HepG2 (cell line): ENCODE results near the gene KIAA1549. TPM values are rescaled to one million over a fixed set of nuclear protein-coding genes. Genes with fewer than 3 reads are reported as not detected.
A peak's percentile ranks its signal among the peaks of the same experiment; 100 is the strongest.

Experiments used
- ATAC-seq: fragments of 200-7000 bp; cut with Tn5 transposase; 3 replicates; pipeline ENCODE4 v1.9.1; 2020; ENCODE audit warnings: mild to moderate bottlenecking, moderate library complexity
- BruUV-seq: library from RNA; stranded (reverse); fragments of 400-500 nt; replicated peaks from 2 replicates; lab custom pipeline; 2021; lab: Mats Ljungman, UMichigan
- CTCF ChIA-PET: fragments of 300-600 bp; formaldehyde crosslinking; extraction: SDS; loops from one replicate; lab custom pipeline; 2021; ENCODE audit warnings: low total read pairs, inconsistent platforms, low intra/inter-chr PET ratio; lab: Yijun Ruan, JAX
- POLR2A ChIA-PET: fragments of 350-600 bp; sonication (Branson Sonifier 250); formaldehyde crosslinking; loops from one replicate; lab custom pipeline; 2020; ENCODE audit warnings: antibody characterized with exemption, inconsistent platforms; lab: Yijun Ruan, JAX
- DNase-seq: peaks from one replicate; pipeline ENCODE4 v3.0.0-alpha.2; 2015; ENCODE audit warnings: low spot score
- FAIRE-seq: peaks from 3 replicates; lab custom pipeline; 2011; peaks lifted over from hg19 to GRCh38; lab: Jason Lieb, UNC
- H2AFZ ChIP-seq: one replicate; pipeline ENCODE4 v1.6.1; 2011; ENCODE audit warnings: low read length, inconsistent platforms
- H3K27ac ChIP-seq: fragments of 300-600 bp; 3 replicates; pipeline ENCODE4 v1.8.0; 2011; ENCODE audit warnings: mixed run types, mild to moderate bottlenecking, mixed read lengths, low read length, inconsistent platforms; ENCODE audit not compliant: insufficient read depth; ENCODE audit errors: extremely low read length
- H3K27me3 ChIP-seq, 2 experiments: fragments of 200-600 bp in 1 of 2; 2 replicates in 1 of 2; 3 replicates in 1 of 2; pipeline versions ENCODE4 v1.6.0 to v1.8.0; 2011; ENCODE audit warnings: low read length in 2 of 2, mild to moderate bottlenecking in 2 of 2, moderate library complexity in 2 of 2, inconsistent platforms in 1 of 2; ENCODE audit not compliant: insufficient read depth in 2 of 2, control insufficient read depth in 1 of 2
- H3K36me3 ChIP-seq, 2 experiments: fragments of 200-600 bp in 1 of 2; replicated peaks in 1 of 2; 2 replicates in 1 of 2; 3 replicates in 1 of 2; pipeline versions ENCODE4 v1.5.1 to v1.8.0; 2011; ENCODE audit warnings: low read length in 2 of 2, inconsistent platforms in 1 of 2; ENCODE audit not compliant: insufficient read depth in 2 of 2, control insufficient read depth in 1 of 2
- H3K4me1 ChIP-seq: 2 replicates; pipeline ENCODE4 v1.5.1; 2012; ENCODE audit warnings: low read length, inconsistent platforms; ENCODE audit not compliant: insufficient read depth
- H3K4me2 ChIP-seq: 2 replicates; pipeline ENCODE4 v1.6.0; 2011; ENCODE audit warnings: low read depth, low read length, inconsistent platforms
- H3K4me3 ChIP-seq, 3 experiments: fragments of 200-600 bp in 1 of 3; sonication (generic), shearing (Covaris generic) in 1 of 3; replicated peaks in 1 of 3; 2 replicates each; pipeline ENCODE4 v1.5.1; 2011 to 2016; ENCODE audit warnings: low read length in 3 of 3, inconsistent platforms in 2 of 3, low read depth in 2 of 3, mild to moderate bottlenecking in 2 of 3, control low read depth in 1 of 3, mixed read lengths in 1 of 3; ENCODE audit not compliant: insufficient read depth in 1 of 3
- H3K79me2 ChIP-seq: one replicate; pipeline ENCODE4 v1.6.1; 2011; ENCODE audit warnings: low read length, inconsistent platforms; ENCODE audit not compliant: insufficient read depth
- H3K9ac ChIP-seq: 2 replicates; pipeline ENCODE4 v1.6.0; 2011; ENCODE audit warnings: mild to moderate bottlenecking, low read depth, low read length, inconsistent platforms; ENCODE audit not compliant: insufficient read depth
- H3K9me3 ChIP-seq: 2 replicates; pipeline ENCODE4 v1.5.1; 2012; ENCODE audit warnings: mild to moderate bottlenecking, low read length
- H4K20me1 ChIP-seq: 2 replicates; pipeline ENCODE4 v1.6.0; 2011; ENCODE audit warnings: inconsistent platforms, mild to moderate bottlenecking, low read length, moderate library complexity; ENCODE audit not compliant: insufficient read depth
- ARNT ChIP-seq: fragments of 450-650 bp; IDR thresholded peaks from 2 replicates; pipeline ENCODE4 v1.6.1; 2017
- ATAD3A ChIP-seq: sonication (generic); formaldehyde crosslinking; IDR thresholded peaks from 2 replicates; pipeline ENCODE4 v1.4.0; 2020; ENCODE audit warnings: missing genetic modification reagents
- BCL6 ChIP-seq: IDR thresholded peaks from 2 replicates; pipeline ENCODE4 v1.6.1; 2016; ENCODE audit warnings: missing genetic modification reagents, missing compliant biosample characterization
- CREB1 ChIP-seq, 2 experiments: fragments of 450-650 bp in 1 of 2; IDR thresholded peaks; 2 replicates each; pipeline ENCODE4 v1.6.1; 2016 to 2017; ENCODE audit warnings: control low read depth in 1 of 2, mild to moderate bottlenecking in 1 of 2, missing compliant biosample characterization in 1 of 2, missing genetic modification characterization in 1 of 2
- EZH2 ChIP-seq: conservative IDR thresholded peaks from 2 replicates; pipeline ENCODE4 v1.6.1; 2012; ENCODE audit warnings: mild to moderate bottlenecking, low read depth, low read length, moderate library complexity
- KDM6A ChIP-seq: IDR thresholded peaks from 2 replicates; pipeline ENCODE4 v1.6.1; 2016; ENCODE audit warnings: low read depth
- NFYB ChIP-seq: sonication (generic); formaldehyde crosslinking; IDR thresholded peaks from 2 replicates; pipeline ENCODE4 v1.4.0; 2020; ENCODE audit warnings: missing genetic modification reagents
- PLRG1 ChIP-seq: fragments of 450-650 bp; conservative IDR thresholded peaks from 2 replicates; pipeline ENCODE4 v1.6.1; 2016
- REL ChIP-seq: sonication (generic); formaldehyde crosslinking; conservative IDR thresholded peaks from 2 replicates; pipeline ENCODE4 v1.8.0; 2022; ENCODE audit warnings: mild to moderate bottlenecking, missing genetic modification reagents, moderate library complexity
- TEAD2 ChIP-seq: sonication (generic); formaldehyde crosslinking; IDR thresholded peaks from 2 replicates; pipeline ENCODE4 v1.9.0; 2021; ENCODE audit warnings: missing genetic modification reagents
- TGIF2 ChIP-seq: IDR thresholded peaks from 2 replicates; pipeline ENCODE4 v1.6.1; 2016; ENCODE audit warnings: control low read depth, missing compliant biosample characterization
- YY1 ChIP-seq: IDR thresholded peaks from 2 replicates; pipeline ENCODE4 v1.6.1; 2011; ENCODE audit warnings: low read length, low read depth, moderate library complexity, mild to moderate bottlenecking; ENCODE audit not compliant: insufficient read depth, insufficient replicate concordance
- ZIK1 ChIP-seq: sonication (generic); formaldehyde crosslinking; IDR thresholded peaks from 2 replicates; pipeline ENCODE4 v1.5.0; 2020; ENCODE audit warnings: mild to moderate bottlenecking, low read depth, missing genetic modification reagents, borderline replicate concordance
- ZNF101 ChIP-seq: sonication (generic); formaldehyde crosslinking; IDR thresholded peaks from 2 replicates; pipeline ENCODE4 v1.4.0; 2020; ENCODE audit warnings: mild to moderate bottlenecking, low read depth, missing genetic modification reagents, borderline replicate concordance
- ZNF614 ChIP-seq: IDR thresholded peaks from 2 replicates; pipeline ENCODE4 v1.6.1; 2018; ENCODE audit warnings: missing biosample characterization, missing genetic modification reagents, inconsistent platforms, borderline replicate concordance
- ZNF761 ChIP-seq: sonication (generic); formaldehyde crosslinking; conservative IDR thresholded peaks from 2 replicates; pipeline ENCODE4 v1.4.0; 2020; ENCODE audit warnings: mild to moderate bottlenecking, missing genetic modification reagents
- WGBS: methylation state at CpG from one replicate; pipeline ENCODE4 v1.1.6; 2017; ENCODE audit warnings: low lambda C conversion rate; 5-methylcytosine and 5-hydroxymethylcytosine counted together
- in situ Hi-C: cut with HindIII; loops from 2 replicates; pipeline ENCODE4 v1.10.0; 2017; ENCODE audit warnings: low pct_unique_long_range_greater_than_20kb; ENCODE audit not compliant: extremely low pct_ligation_motif_present
- intact Hi-C: fragments of 100-400 bp; cut with micrococcal nuclease; formaldehyde crosslinking; loops from one replicate; pipeline ENCODE4 v1.10.0; 2022; ENCODE audit not compliant: unreplicated experiment
- polyA plus RNA-seq, 8 experiments: library from polyadenylated mRNA; depleted of rRNA in 3 of 8; stranded (reverse) in 7 of 8; unstranded in 1 of 8; fragments of >200 nt; fragmentation: Illumina TruSeq in 4 of 8; extraction: Trizol in 4 of 8; gene quantifications; 2 replicates each; pipeline versions ENCODE4 v1.2.1 to v1.2.3, GENCODE V29; 2011 to 2016; ENCODE audit warnings: low read depth in 4 of 8, missing spikeins in 1 of 8, mixed read lengths in 1 of 8; ENCODE audit not compliant: insufficient read depth in 1 of 8
- total RNA-seq, 5 experiments: library from RNA; depleted of rRNA; stranded (reverse); fragments of >200 nt; fragmentation: Illumina TruSeq; extraction: Trizol; gene quantifications; 2 replicates each; pipeline ENCODE4 v1.2.3, GENCODE V29; 2016; ENCODE audit warnings: low read depth in 1 of 5
- TF ChIP-seq, protein P1 (sequence below): sonication (generic); formaldehyde crosslinking; IDR thresholded peaks from 2 replicates; pipeline ENCODE4 v1.5.0; 2020; ENCODE audit warnings: mild to moderate bottlenecking, missing genetic modification reagents, borderline replicate concordance

Gene KIAA1549
- total and polyA plus RNA-seq, 2 of the 13 experiments (the other 11 are each of a cell fraction or from before 2014, with no cell fraction given), result 1.1 to 1.8 TPM

DNA sequence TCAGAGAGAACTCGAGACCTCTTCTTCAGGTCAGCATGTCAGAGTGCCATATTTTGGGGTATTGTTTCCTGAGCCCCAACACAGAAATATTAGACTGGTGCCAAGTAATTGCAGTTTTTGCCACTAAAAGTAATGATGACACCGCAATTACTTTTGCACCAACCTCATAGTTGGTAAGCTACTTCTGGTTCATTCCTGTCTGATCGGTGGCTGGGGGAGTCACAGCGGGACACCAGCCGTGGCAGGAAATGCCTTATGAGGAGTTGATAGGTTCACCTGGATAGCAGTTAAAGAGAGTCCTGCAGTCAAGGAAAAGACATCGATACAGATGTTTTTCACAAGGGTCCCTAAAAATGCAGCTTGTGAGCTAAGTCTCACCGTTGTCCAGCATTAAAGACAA is 159.3 kb downstream of the KIAA1549 start:
- in situ Hi-C loops (no loop called here), intact Hi-C loops (no loop called here)
- ATAC-seq (no peak), FAIRE-seq (no peak), DNase-seq (no peak)
- no TSS peak for BruUV-seq
- H3K27ac ChIP-seq, result no peak overlapping the region
- H3K9me3 ChIP-seq, result no peaks in the 10 kb centered on the region
- no peaks in the 10 kb centered on the region for H3K36me3 ChIP-seq
- H3K4me1 ChIP-seq, result peaks cover 24% of the 10 kb centered on the region
- no peaks in the 10 kb centered on the region for H3K79me2 ChIP-seq
- no peak overlapping the region for H3K9ac ChIP-seq
- CTCF ChIA-PET, result no interaction called here
- POLR2A ChIA-PET, result no interaction called here
- H2AFZ ChIP-seq, result no peak overlapping the region
- H4K20me1 ChIP-seq, result no peaks in the 10 kb centered on the region
- H3K27me3 ChIP-seq, result no peaks in the 10 kb centered on the region
- no peak overlapping the region; the same call in 1 of the 2 replicates for H3K4me2 ChIP-seq
- WGBS, result 61% methylated on average over 7 of the region's 7 CpGs
- H3K4me3 ChIP-seq, result no peak overlapping the region
- TF ChIP-seq ZNF101, result no peak
- TF ChIP-seq, protein P1, sequence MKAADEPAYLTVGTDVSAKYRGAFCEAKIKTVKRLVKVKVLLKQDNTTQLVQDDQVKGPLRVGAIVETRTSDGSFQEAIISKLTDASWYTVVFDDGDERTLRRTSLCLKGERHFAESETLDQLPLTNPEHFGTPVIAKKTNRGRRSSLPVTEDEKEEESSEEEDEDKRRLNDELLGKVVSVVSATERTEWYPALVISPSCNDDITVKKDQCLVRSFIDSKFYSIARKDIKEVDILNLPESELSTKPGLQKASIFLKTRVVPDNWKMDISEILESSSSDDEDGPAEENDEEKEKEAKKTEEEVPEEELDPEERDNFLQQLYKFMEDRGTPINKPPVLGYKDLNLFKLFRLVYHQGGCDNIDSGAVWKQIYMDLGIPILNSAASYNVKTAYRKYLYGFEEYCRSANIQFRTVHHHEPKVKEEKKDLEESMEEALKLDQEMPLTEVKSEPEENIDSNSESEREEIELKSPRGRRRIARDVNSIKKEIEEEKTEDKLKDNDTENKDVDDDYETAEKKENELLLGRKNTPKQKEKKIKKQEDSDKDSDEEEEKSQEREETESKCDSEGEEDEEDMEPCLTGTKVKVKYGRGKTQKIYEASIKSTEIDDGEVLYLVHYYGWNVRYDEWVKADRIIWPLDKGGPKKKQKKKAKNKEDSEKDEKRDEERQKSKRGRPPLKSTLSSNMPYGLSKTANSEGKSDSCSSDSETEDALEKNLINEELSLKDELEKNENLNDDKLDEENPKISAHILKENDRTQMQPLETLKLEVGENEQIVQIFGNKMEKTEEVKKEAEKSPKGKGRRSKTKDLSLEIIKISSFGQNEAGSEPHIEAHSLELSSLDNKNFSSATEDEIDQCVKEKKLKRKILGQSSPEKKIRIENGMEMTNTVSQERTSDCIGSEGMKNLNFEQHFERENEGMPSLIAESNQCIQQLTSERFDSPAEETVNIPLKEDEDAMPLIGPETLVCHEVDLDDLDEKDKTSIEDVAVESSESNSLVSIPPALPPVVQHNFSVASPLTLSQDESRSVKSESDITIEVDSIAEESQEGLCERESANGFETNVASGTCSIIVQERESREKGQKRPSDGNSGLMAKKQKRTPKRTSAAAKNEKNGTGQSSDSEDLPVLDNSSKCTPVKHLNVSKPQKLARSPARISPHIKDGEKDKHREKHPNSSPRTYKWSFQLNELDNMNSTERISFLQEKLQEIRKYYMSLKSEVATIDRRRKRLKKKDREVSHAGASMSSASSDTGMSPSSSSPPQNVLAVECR (CRISPR knock-in tag), result 0 out of 2 replicates have a peak, but pooled peaks have one; percentile 20

DNA sequence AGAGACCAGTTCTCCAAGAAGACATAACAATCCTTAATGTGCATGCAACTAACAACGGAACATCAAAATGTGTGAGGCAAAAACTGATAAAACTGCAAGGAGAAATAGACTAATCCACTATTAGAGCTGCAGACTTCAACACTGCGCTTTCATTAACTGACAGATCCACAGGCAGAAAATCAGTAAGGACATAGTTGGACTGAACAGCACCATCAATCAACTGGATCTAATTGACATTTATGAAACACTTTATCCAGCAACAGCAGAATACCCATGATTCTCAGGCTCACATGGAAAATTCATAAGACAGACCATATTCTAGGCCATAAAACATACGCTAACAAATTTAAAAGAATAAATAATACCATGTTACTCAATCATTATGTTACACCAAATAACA is 161.6 kb downstream of the KIAA1549 start:
- ChIA-PET CTCF (no interaction called here), POLR2A (no interaction called here)
- Histone ChIP-seq H3K4me3 (no peak overlapping the region), H3K27ac (no peak overlapping the region), H3K79me2 (no peaks in the 10 kb centered on the region), H3K9me3 (no peaks in the 10 kb centered on the region), H3K4me1 (peaks cover 15% of the 10 kb centered on the region), H3K36me3 (no peaks in the 10 kb centered on the region), H3K9ac (no peak overlapping the region), H3K4me2 (no peak overlapping the region), H3K27me3 (no peaks in the 10 kb centered on the region), H4K20me1 (no peaks in the 10 kb centered on the region), H2AFZ (no peak overlapping the region)
- ATAC-seq, result no peak
- DNase-seq, result no peak
- in situ Hi-C loops (no loop called here), intact Hi-C loops (no loop called here)
- no peak for FAIRE-seq
- BruUV-seq, result no TSS peak
- 82% methylated on average over 3 of the region's 3 CpGs for WGBS
- TF ChIP-seq TEAD2 (CRISPR knock-in tag), result no peak
- TF ChIP-seq REL, result no peak
- TF ChIP-seq YY1, result no peak
- no peak for TF ChIP-seq ZNF614
- TF ChIP-seq ZNF761 (CRISPR knock-in tag), result no peak
- TF ChIP-seq NFYB (CRISPR knock-in tag), result no peak
- no peak for TF ChIP-seq TGIF2 (CRISPR knock-in tag)
- TF ChIP-seq PLRG1, result no peak
- no peak for TF ChIP-seq ATAD3A (CRISPR knock-in tag)
- TF ChIP-seq CREB1 (IDR thresholded peaks at IDR 0.05), result no peak
- no peak for TF ChIP-seq CREB1 (CRISPR knock-in tag; IDR thresholded peaks at IDR 0.05)
- no peak for TF ChIP-seq KDM6A (CRISPR knock-in tag)
- TF ChIP-seq BCL6, result no peak
- no peak for TF ChIP-seq ARNT
- no peak for TF ChIP-seq ZIK1 (CRISPR knock-in tag)
- no peak for TF ChIP-seq EZH2
